Stomach (tissue), 4 donors: ENCODE measurements around the gene FOXF2.

Experiments used
- CTCF ChIP-seq, 7 experiments: fragments of 450-650 bp in 4 of 7; fragments of 200-600 bp in 3 of 7; sonication (generic) in 3 of 7; IDR thresholded peaks; one replicate each; pipeline ENCODE4 v1.5.1; 2016 to 2019; ENCODE audit warnings: antibody characterized with exemption in 7 of 7, control low read depth in 2 of 7, mild to moderate bottlenecking in 1 of 7
- EP300 ChIP-seq: sonication (generic); formaldehyde crosslinking; IDR thresholded peaks from one replicate; pipeline ENCODE4 v1.6.1; 2017; ENCODE audit warnings: antibody characterized with exemption
- POLR2A ChIP-seq, 4 donors: fragments of 450-650 bp; IDR thresholded peaks; one replicate each; pipeline ENCODE4 v1.6.1; 2016; ENCODE audit warnings: antibody characterized with exemption in 4 of 4, control low read depth in 2 of 4, mild to moderate bottlenecking in 1 of 4, moderate library complexity in 1 of 4

- TF ChIP-seq EP300 (no peak), CTCF (IDR thresholded peaks at IDR 0.05) (no peak), POLR2A (IDR thresholded peaks at IDR 0.05) (no peak)
Measured at GRCh38 chr6:1391800-1392309, 2.5 kb downstream of the FOXF2 start.
